GM21423 (cell line): ENCODE measurements around the gene FAM184A.

Experiments used
- ATAC-seq: cut with Tn5 transposase; IDR thresholded peaks from one replicate; pipeline ENCODE4 v1.9.1; 2021; ENCODE audit warnings: mild to moderate bottlenecking, moderate library complexity; ENCODE audit not compliant: unreplicated experiment

Gene FAM184A

DNA sequence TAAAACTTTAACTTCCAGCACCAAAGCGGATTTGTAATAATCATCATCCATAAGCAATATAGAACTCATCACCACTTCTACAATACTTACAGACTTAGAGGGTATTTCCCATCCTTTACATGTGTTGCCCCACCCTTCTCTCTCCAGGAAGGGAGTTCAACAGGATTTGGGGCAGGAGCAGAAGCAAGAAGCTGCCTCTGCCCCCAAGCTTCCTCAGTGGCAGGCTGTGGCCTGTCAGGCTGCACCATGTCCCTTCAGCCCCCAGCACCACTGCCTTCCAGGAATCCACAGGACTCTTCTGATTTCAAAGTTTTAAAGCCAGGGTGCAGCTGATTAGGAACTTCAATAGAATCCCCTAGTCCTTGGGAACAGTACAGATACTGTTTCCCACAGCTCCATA, 106.8 kb downstream of the FAM184A start:
- ATAC-seq, result no peak

DNA sequence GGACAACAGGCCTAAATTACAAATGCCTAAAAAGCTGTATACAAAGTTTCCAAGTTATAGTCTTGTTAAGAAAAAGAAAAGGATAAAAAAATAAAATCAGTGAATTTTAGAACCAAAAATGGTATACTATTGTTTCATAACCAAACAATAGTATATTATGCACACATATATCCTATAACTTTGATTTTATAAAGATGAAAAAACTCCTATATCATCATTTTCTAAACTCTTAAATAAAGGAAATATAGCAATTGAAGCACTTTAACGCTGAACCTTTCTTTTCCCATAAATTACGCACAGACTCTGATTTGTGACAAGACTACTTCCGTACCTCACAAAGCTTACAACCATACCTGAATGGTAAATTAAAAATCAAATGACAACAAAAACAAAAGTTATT, 107.6 kb downstream of the FAM184A start:
- no peak for ATAC-seq

DNA sequence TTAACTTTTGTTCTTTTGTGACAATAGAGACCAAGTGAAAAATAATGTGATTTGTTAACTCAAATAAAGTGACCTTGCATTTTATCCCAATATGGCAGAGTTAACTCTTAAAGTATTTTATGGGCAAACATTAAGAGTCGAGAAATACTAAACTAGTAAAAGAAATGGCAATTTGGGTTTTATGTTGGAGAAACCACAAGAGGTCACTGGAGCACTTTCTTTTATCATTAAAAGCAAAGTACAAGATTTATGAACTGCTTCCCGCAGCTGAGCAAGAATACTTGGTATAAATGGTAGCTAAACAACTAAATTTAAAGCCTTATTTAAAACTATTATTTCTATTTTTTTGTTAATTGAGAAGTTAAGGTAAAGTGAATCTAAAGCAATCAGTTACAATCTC, 110.0 kb downstream of the FAM184A start:
- ATAC-seq, result no peak

DNA sequence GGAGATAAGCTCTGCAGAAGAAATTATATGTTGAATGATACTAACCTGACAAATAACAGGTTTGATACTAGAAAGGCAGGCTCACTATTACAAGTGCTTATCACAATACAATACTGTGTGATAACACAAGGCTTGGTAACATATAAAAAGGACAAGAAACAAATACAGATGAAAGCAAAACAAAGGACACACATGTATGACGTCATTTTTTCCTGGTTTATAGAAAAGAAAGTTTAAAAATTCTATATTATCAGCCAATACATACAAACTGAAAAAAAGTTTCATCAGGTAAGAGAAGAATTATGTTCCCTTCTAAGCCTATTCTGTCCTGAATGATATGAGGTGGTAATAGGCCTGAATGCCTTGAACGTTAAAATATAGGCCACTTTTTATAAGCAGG, 111.2 kb downstream of the FAM184A start:
- no peak for ATAC-seq

DNA sequence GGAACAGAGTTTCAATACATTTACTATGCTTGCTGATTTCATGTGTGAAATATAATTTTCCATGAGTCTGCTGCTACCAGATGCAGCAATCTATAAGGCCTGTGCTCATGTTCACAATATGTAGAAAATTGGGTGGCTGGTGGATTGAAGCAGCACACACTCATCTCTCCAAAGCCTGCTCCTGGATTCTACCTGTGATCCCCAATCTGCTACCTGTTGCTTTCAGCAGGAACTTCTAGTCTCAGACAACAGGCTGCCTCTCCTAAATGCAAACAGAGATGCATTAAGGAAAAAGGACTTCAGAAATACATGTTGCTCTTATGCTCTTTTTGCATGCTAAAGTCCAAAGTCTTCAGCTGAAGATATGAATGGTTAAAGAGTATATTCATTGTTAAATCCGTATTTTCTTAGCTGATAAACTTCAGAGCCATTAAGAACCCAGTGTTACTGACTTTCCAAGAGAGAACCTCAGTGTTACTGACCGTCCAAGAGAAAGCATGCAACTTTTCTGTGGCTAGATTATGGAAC, 112.6 kb downstream of the FAM184A start:
- no peak for ATAC-seq

DNA sequence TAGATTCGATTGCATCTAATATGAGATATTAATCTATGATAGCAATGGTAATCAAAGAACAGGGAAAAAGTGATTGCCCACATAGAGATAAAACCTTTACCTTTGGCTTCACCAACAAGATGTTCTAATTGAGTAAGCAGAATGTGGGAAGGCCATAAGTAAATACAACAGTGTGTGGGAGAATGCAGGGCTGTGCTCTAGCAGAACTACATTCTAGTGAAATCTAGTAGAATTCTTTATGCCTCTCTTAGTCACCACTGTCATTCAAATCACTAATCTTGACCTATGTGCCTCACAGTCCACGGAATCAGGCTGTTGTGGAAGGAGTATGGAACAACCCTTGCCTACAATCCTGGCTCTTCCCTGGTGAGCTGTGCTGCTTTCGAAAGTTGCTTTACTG, 113.1 kb downstream of the FAM184A start:
- no peak for ATAC-seq

DNA sequence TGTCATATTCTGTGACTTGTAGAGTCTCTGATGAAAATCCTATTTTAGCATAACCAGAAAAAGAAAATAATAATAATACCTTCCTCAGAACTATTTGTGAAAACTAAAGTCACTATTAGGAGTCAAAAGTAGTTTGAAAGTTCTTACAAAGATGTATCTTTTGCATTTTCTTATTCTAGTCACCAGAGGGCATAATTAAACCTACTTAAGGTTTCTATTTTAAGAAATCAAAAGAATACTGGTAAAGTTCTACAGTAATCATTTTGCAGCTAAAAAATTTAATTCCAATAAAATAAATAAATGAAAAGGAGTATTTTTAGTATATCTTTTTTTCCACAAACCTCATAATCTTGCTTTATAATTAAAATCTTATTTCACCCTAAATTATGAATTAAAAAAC, 115.5 kb downstream of the FAM184A start:
- ATAC-seq, result no peak

DNA sequence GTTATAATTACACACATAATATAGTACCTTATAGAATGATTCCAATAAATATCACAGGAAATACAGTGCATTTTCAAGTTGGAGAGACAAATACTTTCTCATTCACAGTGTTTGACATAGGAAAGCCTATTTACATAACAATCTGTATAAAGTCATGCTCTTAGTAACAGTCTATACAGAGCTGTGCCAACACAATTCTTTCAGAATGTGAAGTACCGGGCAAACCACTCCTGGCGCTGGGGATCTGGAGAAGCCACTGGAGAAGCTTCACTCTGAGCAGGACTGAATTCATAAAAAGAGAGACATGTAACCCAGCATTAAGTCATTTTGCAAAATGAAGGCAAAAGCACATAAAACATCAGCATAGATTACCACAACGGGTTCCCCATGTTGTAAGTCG, 118.6 kb downstream of the FAM184A start:
- ATAC-seq, result no peak

DNA sequence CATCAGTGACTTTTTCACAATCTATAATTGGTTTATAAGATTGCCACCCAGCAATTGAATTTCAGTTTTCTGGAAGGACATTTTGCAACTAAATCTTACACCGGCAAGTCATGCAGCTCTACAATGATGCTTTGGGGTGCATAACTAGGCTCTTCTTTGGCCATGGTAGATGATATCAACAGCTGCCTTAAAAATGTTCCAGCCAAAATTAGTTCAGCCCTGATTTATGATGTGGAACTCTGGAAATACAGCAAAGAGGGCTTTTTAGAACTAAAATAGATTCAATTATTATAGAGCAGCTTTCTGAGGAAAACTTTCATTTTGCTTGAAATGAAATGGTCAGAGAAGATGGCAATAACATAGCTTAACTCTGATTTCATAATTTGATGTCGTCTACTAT, 125.1 kb downstream of the FAM184A start:
- ATAC-seq, result no peak

DNA sequence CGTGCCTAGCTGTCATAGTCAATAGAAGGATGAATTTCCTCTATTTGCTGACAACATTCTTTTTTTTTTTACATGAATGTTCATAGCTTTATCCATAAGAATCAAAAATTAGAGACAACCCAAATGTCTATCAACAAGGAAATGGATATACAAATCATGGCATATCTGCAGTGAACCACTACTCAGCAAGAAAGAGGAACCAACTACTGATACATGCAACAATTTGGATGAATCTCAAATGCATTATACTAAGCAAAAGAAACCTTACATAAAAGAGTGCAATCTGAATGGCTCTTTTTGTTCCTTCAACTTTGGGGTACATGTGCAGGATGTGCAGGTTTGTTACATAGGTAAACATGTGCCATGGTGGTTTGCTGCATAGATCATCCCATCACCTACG, 125.8 kb downstream of the FAM184A start:
- no peak for ATAC-seq

DNA sequence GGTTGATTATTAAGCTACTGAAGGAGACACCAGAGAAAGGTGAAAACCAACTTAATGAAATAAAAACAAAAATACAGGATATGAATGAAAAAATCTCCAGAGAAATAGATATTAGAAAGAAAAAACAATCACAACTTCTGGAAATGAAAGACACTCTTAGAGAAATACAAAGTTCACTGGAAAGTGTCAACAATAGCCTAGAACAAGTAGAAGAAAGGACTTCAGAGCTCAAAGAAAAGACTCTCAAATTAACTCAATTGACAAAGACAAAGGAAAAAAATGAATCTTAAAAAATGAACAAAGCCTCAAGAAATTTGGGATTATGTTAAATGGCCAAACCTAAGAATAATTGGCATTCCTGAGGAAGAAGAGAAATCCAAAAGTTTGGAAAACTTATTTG, 133.2 kb downstream of the FAM184A start:
- ATAC-seq, result no peak

DNA sequence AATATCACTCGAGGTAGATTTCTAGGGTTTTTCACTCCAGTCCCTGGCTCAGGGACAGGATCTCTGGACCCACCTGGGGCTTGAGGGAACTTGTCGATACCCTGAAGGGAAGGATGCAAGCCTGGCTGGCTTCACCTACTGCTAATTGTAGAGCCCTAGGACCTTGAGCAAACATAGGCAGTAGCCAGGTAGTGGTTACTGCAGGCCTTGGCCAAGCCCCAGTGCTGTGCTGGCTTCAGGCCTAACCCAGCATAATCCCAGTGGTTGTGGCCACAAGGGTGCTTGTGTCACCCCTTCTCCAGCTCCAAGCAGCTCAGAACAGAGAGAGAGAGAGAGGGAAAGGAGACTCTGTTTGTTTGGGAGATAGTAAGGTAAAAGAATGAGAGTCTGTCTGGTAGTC, 137.7 kb downstream of the FAM184A start:
- ATAC-seq, result no peak

DNA sequence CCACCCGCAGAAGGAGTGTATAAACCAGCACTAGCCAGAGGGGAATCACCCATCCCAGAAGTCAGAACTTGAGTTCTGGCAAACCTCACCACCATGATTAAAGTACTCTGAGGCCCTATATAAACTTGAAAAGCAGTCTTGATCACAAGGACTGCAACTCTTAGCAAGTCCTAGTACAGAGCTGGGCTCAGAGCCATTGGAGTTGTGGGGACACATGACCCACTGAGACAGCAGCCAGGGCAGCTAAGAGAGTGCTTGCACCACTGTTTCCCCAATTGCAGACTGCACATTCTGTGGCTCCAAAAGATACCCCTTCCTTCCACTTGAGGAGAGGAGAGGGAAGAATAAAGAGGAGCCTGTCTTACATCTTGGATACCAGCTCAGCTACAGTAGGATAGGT, 138.8 kb downstream of the FAM184A start:
- no peak for ATAC-seq

DNA sequence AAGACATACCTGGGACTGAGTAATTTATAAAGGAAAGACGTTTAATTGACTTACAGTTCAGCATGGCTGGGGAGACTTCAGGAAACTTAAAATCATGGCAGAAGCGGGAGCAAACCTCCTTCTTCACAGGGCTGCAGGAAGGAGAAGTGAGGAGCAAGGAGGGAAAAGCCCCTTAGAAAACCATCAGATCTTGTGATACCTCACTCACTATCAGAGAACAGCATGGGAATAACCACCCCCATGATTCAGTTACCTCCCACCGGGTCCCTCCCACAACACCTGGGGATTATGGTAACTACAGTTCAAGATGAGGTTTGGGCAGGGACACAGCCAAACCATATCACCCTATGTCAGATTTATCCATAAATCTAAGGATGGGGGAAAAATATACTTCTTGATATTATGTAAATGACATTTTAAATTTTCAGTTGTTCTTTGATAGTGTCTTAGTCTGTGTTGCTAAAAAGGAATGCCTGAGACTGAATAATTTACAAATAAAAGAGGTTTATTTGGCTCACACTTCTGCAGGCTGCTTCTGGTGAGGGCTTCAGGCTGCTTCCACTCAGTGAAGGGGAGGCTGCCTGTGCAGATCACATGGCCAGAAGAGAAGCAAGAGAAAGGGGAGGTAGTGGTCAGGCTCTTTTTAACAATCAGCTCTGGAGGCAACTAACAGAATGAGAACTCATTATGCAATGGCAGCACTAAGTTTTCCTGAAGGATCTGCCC, 142.3 kb downstream of the FAM184A start:
- ATAC-seq, result no peak

DNA sequence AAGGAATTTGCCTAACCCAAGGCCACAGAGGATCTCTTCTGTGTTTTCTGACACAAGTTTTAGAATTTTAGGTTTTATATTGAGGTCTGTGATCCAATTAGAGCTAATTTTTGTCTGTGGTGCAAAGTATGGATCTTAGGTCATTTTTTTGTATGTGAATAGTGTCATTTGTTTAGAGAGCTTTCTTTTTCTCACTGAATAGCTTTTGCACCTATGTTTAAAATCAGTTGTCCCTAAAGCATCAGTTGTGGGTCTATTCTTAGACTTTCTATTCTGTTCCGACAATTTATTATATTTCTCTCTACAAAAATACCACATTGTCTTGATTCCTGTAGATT, 143.2 kb downstream of the FAM184A start:
- peak; percentile 6 for ATAC-seq

DNA sequence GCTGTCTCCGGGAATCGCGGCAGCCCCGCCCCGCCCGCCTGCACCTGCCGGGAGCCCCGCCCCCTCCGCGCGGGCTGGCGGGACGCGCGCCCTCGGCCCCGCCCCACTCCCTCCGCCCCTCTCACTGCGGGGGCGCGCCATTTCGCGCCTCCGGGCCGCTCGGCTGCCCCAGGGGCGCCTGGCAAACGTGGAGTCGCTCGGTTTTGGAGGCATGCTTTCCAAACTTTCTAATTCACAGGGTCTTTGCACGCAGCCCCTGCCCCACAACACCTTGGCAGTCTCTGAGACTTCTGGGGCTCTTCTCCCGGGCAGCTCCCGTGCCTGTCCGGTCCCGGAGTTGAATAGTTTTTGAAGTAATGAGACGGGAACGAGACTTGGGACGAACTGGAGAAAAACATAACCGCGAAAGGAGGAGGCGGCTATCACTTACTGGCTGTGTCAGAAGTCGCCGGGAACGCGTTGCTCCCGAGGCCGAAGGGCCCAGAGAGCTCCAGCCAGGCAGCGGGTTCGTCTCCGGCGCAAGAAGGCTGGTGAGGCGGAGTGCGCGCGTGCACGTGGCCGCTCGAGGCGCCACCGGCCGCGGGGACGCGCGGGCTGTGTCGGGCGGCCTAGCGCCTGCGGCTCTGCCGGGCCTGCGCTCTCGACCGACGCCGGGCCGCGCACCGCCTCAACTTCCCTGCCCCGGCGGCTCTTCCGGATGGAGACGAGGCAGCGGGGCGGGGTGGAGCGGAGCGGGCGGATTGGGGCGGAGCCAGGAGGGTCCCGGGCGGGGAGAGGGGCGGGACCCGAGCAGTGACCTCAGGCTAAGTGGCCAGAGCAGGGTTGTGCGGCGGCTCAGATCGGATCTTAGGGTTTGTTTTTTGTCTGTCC, 143.8 kb downstream of the FAM184A start, which contains the start of gene MCM9:
Gene MCM9 (minus strand): TSS at position 699 of the 870 bp plus-strand sequence. CDS start 3,436 bp downstream, outside the sequence.
- ATAC-seq, result peak; percentile 94

DNA sequence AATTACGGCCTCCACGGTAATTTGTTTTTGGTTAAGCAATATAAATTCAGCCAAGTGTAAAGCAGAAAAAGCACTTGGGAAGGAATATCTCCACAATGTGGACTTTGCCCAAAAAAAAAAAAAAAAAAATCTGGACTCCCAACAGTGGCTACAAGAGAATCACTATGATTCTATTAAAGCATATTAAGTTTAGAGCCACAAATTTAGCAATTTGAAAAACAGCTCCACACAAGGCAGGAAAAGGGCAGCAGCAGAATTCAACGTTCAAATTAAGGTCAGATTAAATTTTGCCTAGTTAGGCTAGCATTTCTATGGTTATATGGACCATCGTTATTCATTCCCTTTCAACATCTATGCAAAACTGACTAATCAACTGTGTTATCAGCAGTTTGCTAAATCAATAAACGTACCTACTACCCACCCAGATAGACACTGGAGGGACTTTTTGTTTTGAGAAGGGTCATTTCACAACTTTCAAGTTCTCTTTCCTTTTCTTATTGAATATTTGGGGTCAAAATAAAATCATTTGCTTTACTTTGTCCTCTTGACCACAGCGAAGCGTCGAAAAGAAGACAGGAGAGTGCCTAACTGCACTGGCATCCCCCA, 144.5 kb downstream of the FAM184A start:
- no peak for ATAC-seq

DNA sequence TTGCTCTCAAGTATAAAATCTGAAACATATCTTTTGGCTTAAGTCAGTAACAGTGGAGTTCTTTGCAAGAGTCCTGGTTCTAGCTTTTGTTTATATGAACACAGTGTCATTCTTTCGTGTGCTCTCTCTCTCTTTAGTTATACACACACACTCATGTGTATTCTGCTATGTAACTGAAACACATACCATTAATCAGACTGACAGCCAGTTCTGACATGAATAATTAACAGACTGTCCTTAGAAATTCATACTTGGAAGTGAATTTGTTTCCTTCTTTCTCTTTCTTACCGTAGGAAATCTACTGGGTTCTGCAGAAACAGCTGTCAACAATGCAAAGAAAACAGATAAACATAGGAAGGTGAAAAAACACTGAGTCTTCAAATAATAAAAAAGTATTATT, 146.0 kb downstream of the FAM184A start:
- no peak for ATAC-seq

DNA sequence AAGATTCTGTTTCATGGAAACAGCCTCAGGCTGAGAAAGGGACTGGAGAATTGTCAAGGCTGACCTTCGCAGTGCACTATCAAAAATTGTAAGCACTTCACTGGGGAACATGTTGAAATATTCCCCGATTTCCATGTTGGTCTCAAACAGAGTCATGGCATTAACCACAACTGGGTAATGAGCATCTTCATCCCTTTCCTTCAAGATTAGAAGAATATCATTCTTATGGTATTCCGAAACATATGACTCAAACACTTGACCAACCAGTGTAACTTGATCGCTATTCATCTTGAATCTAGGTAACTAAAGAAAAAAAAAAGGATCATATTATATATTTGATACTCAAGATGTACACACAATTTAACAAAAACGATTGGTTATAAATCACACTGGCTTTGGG, 147.0 kb downstream of the FAM184A start:
- ATAC-seq, result no peak

DNA sequence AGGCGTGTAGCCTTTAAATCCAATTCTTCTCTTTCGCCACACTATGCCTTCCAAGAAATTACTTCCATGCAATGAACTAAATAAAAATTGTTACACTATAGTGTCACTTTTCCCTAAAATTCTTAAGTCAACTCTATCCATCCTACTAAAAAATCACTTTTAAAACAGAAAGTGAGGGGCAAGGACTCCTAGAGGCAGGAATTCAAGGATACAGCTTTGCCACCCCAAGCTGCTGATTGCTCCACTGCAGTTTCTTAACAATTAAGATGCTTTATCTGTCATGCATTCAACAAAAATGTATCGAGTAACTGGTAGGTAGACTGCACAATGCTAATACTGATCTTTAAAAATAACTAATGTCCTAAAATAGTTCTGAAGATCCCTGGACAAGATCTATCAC, 147.8 kb downstream of the FAM184A start:
- no peak for ATAC-seq

DNA sequence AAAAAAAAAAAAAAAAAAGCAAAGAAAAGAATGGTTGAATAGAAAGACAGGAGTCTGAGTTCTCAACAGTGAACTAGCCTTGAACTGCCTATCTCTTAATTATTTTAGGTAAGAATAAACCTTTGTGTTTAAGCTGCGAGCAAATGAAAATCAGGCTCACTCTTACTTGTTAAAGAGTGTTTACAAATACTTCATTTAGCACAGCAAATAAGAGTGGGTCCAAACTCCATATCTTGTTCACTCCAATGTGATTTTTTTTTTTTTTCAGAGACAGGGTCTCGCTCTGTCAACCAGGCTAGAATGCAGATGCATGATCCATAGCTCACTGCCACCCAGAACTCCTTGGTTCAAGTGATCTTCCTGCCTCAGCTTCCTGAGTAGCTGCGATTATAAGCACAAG, 155.4 kb downstream of the FAM184A start:
- ATAC-seq, result no peak

DNA sequence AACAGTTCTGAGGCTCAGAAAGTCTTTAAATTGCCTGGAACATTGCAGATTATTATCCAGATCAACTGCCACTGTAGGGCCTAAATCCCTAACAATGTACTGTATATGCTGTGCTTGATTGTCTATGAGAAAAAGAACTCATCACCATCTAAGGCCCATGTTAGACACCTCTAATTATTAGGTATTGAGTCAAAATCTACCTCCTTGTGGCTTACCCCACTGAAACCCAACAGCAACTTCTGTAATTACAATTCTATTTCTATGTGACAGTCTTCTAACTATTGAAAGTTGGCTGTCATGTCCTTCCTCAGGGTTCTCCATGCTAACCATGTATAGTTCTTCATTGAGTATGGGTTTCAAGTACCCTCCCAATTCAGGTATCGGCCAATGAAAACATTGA, 157.4 kb downstream of the FAM184A start:
- no peak for ATAC-seq
